SK-N-SH (cell line): ENCODE measurements around the gene LACTB. TPM values are rescaled to one million over a fixed set of nuclear protein-coding genes. Genes with fewer than 3 reads are reported as not detected.
A peak's percentile ranks its signal among the peaks of the same experiment; 100 is the strongest.

ENCODE experiments used
- CTCF ChIA-PET: fragments of 300-600, 350-600 bp; formaldehyde crosslinking; extraction: SDS; loops from one replicate; lab custom pipeline; 2021; lab: Yijun Ruan, JAX
- POLR2A ChIA-PET: fragments of 350-600 bp; sonication (Branson Sonifier 250); formaldehyde crosslinking; extraction: SDS; loops from one replicate; lab custom pipeline; 2020; ENCODE audit warnings: antibody characterized with exemption, inconsistent platforms; lab: Yijun Ruan, JAX
- DNase-seq: peaks from one replicate; pipeline ENCODE4 v3.0.0; 2012
- H2AFZ ChIP-seq: fragments of 200-600 bp; sonication (generic); 2 replicates; pipeline ENCODE4 v1.8.1; 2016; ENCODE audit warnings: antibody characterized with exemption, mild to moderate bottlenecking, low read depth
- H3F3A ChIP-seq: fragments of 200-600 bp; sonication (generic); replicated peaks from 2 replicates; pipeline ENCODE3; 2016; ENCODE audit warnings: antibody characterized with exemption, mild to moderate bottlenecking; ENCODE audit not compliant: insufficient read depth
- H3K27ac ChIP-seq, 2 experiments: fragments of 200-500 bp in 1 of 2; fragments of 200-600 bp in 1 of 2; sonication (Bioruptor generic) in 1 of 2; sonication (generic), shearing (Covaris generic) in 1 of 2; 2 replicates each; pipeline versions ENCODE4 v1.5.1 to v1.6.1; 2014 to 2016; ENCODE audit warnings: low read depth in 2 of 2, inconsistent platforms in 1 of 2, low read length in 1 of 2, mild to moderate bottlenecking in 1 of 2, mixed read lengths in 1 of 2
- H3K27me3 ChIP-seq: fragments of 200-600 bp; sonication (generic), shearing (Covaris generic); 2 replicates; pipeline ENCODE4 v1.6.1; 2016; ENCODE audit warnings: mixed run types; ENCODE audit not compliant: insufficient read depth
- H3K36me3 ChIP-seq, 2 experiments: fragments of 200-500 bp in 1 of 2; fragments of 200-600 bp in 1 of 2; sonication (Bioruptor generic) in 1 of 2; sonication (generic) in 1 of 2; replicated peaks in 1 of 2; 2 replicates each; pipeline versions ENCODE3 to v1.5.1; 2014 to 2016; ENCODE audit warnings: low read length in 1 of 2, mild to moderate bottlenecking in 1 of 2; ENCODE audit not compliant: insufficient read depth in 2 of 2, control insufficient read depth in 1 of 2
- H3K4me1 ChIP-seq, 2 experiments: fragments of 200-500 bp in 1 of 2; fragments of 200-600 bp in 1 of 2; sonication (Bioruptor generic) in 1 of 2; sonication (generic), shearing (Covaris generic) in 1 of 2; 2 replicates each; pipeline versions ENCODE4 v1.5.1 to v1.6.1; 2014 to 2016; ENCODE audit warnings: low read depth in 1 of 2, low read length in 1 of 2, mixed run types in 1 of 2; ENCODE audit not compliant: insufficient read depth in 2 of 2, control insufficient read depth in 1 of 2
- H3K4me2 ChIP-seq: fragments of 200-600 bp; sonication (generic), shearing (Covaris generic); 2 replicates; pipeline ENCODE4 v1.6.1; 2017; ENCODE audit warnings: mixed run types
- H3K4me3 ChIP-seq, 2 experiments: fragments of 200-500 bp in 1 of 2; fragments of 200-600 bp in 1 of 2; sonication (Bioruptor generic) in 1 of 2; sonication (generic), shearing (Covaris generic) in 1 of 2; 2 replicates each; pipeline versions ENCODE4 v1.5.1 to v1.8.1; 2014 to 2016; ENCODE audit warnings: low read depth in 2 of 2, inconsistent platforms in 1 of 2, low read length in 1 of 2, mild to moderate bottlenecking in 1 of 2, mixed read lengths in 1 of 2, moderate library complexity in 1 of 2
- H3K79me2 ChIP-seq: fragments of 200-600 bp; sonication (generic); 2 replicates; pipeline ENCODE4 v1.8.1; 2017; ENCODE audit warnings: mild to moderate bottlenecking; ENCODE audit not compliant: insufficient read depth
- H3K9ac ChIP-seq: fragments of 200-600 bp; sonication (generic); 2 replicates; pipeline ENCODE4 v1.6.1; 2017; ENCODE audit warnings: mixed run types
- H3K9me2 ChIP-seq: fragments of 200-600 bp; sonication (generic); 2 replicates; pipeline ENCODE4 v1.6.1; 2017; ENCODE audit warnings: mixed run types
- H3K9me3 ChIP-seq: fragments of 200-600 bp; sonication (generic); 2 replicates; pipeline ENCODE4 v1.6.1; 2017; ENCODE audit warnings: mixed run types, mild to moderate bottlenecking, moderate library complexity
- H4K20me1 ChIP-seq: fragments of 200-600 bp; sonication (generic); 2 replicates; pipeline ENCODE4 v1.6.1; 2017; ENCODE audit warnings: mild to moderate bottlenecking, mixed run types; ENCODE audit not compliant: insufficient read depth
- ELF1 ChIP-seq: IDR thresholded peaks from 2 replicates; pipeline ENCODE4 v1.4.0; 2012
- EP300 ChIP-seq, 2 experiments: IDR thresholded peaks; 2 replicates each; pipeline versions ENCODE4 v1.4.0 to v1.6.1; 2012; ENCODE audit warnings: borderline replicate concordance in 1 of 2, low read depth in 1 of 2, low read length in 1 of 2
- FOSL2 ChIP-seq: IDR thresholded peaks from 2 replicates; pipeline ENCODE4 v1.4.0; 2012; ENCODE audit warnings: low read depth, mild to moderate bottlenecking, moderate library complexity, borderline replicate concordance
- FOXJ3 ChIP-seq: sonication (generic); formaldehyde crosslinking; IDR thresholded peaks from 2 replicates; pipeline ENCODE4 v1.5.1; 2020; ENCODE audit warnings: mild to moderate bottlenecking, missing genetic modification reagents
- GATA2 ChIP-seq: sonication (generic); formaldehyde crosslinking; IDR thresholded peaks from 2 replicates; pipeline ENCODE4 v1.5.0; 2020; ENCODE audit warnings: mild to moderate bottlenecking, missing genetic modification reagents
- JUND ChIP-seq: IDR thresholded peaks from 2 replicates; pipeline ENCODE4 v1.4.0; 2012
- NFIC ChIP-seq: IDR thresholded peaks from 2 replicates; pipeline ENCODE4 v1.4.0; 2012; ENCODE audit warnings: borderline replicate concordance
- NRF1 ChIP-seq: IDR thresholded peaks from 2 replicates; pipeline ENCODE4 v1.6.1; 2012; ENCODE audit warnings: low read depth, mild to moderate bottlenecking, low read length
- POLR2AphosphoS5 ChIP-seq: IDR thresholded peaks from 2 replicates; pipeline ENCODE4 v1.6.1; 2012; ENCODE audit warnings: low read depth, low read length
- RAD21 ChIP-seq: IDR thresholded peaks from 2 replicates; pipeline ENCODE4 v1.6.1; 2012; ENCODE audit warnings: mild to moderate bottlenecking, low read length
- RXRA ChIP-seq: IDR thresholded peaks from 2 replicates; pipeline ENCODE4 v1.4.0; 2012; ENCODE audit warnings: low read depth, mild to moderate bottlenecking, borderline replicate concordance
- SMC3 ChIP-seq: IDR thresholded peaks from 2 replicates; pipeline ENCODE4 v1.6.1; 2012; ENCODE audit warnings: low read depth, low read length, improper control_type of control experiment
- TCF12 ChIP-seq: IDR thresholded peaks from 2 replicates; pipeline ENCODE4 v1.4.0; 2012
- TEAD4 ChIP-seq: IDR thresholded peaks from 2 replicates; pipeline ENCODE4 v1.4.0; 2012; ENCODE audit warnings: mild to moderate bottlenecking, borderline replicate concordance; ENCODE audit not compliant: insufficient read depth
- YY1 ChIP-seq: IDR thresholded peaks from 2 replicates; pipeline ENCODE4 v1.4.0; 2012; ENCODE audit warnings: low read depth, mild to moderate bottlenecking
- WGBS: methylation state at CpG from one replicate; pipeline ENCODE4 v1.1.6; 2017; ENCODE audit warnings: low lambda C conversion rate; 5-methylcytosine and 5-hydroxymethylcytosine counted together
- polyA plus RNA-seq, 3 experiments: library from polyadenylated mRNA; depleted of rRNA; stranded (reverse); fragments of >200 nt; gene quantifications; 2 replicates each; pipeline ENCODE4 v1.2.3, GENCODE V29; 2012
- TF ChIP-seq, protein P1 (sequence below): IDR thresholded peaks from 2 replicates; pipeline ENCODE4; 2012
- TF ChIP-seq, protein P2 (sequence below): IDR thresholded peaks from 2 replicates; pipeline ENCODE4 v1.4.0; 2012; ENCODE audit warnings: low read depth, borderline replicate concordance

LACTB gene
- polyA plus RNA-seq, 1 of the 3 experiments (the other 2 are of a cell fraction) = 23.3 TPM

DNA sequence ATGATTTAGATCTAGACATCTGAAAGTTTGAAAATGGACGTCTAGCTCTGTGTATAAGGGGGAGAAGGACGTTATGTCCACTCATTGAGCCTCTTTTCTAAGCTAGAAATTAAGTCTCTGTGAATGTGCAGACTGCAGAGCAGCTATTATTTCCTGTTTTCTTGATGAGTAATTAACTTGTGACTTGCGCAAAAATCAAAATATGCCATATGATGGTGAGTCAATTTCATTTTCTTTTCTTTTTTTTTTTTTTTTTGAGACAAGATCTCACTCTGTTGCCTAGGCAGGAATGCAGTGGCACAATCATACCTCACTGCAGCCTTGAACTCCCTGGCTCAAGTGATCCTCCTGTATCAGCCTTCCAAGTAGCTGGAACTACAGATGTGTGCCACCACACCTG is 14.1 kb downstream of the LACTB start:
- Histone ChIP-seq H3K36me3 (peaks cover 0 to 17% of the 10 kb centered on the region in 2 experiments), H3K27me3 (no peaks in the 10 kb centered on the region), H3K79me2 (peaks cover 20% of the 10 kb centered on the region; the same call in 1 of the 2 replicates), H3K4me1 (peaks cover 0 to 33% of the 10 kb centered on the region in 2 experiments; a peak in 2 of 4 replicates), H3K9ac (peak overlapping the region; percentile 43; the same call in 1 of the 2 replicates), H2AFZ (no peak overlapping the region), H4K20me1 (no peaks in the 10 kb centered on the region), H3F3A (peaks cover 50% of the 10 kb centered on the region), H3K9me3 (no peaks in the 10 kb centered on the region), H3K27ac (peak overlapping the region in 1 of 2 experiments; percentile 91; a peak in 3 of 4 replicates), H3K9me2 (no peaks in the 10 kb centered on the region), H3K4me3 (no peak overlapping the region), H3K4me2 (peak overlapping the region; percentile 54)
- ChIA-PET CTCF (interaction anchor here (0.6 to 1.3 kb wide), 4 partner anchors 13 to 268 kb away, joined by 3 to 4 read pairs (median 3); no protein-coding TSS in a partner anchor), POLR2A (interaction anchor here (0.7 kb wide), 1 partner anchor 463 kb away, joined by 5 read pairs; no protein-coding TSS in a partner anchor)
- DNase-seq = no peak
- TF ChIP-seq TCF12 (peak; percentile 72), RAD21 (no peak), NRF1 (no peak), SMC3 (no peak), ELF1 (0 out of 2 replicates have a peak, but pooled peaks have one; percentile 19), YY1 (no peak), EP300 (IDR thresholded peaks at IDR 0.05; ENCODE audit: borderline replicate concordance in 1 of 2, low read depth in 1 of 2, low read length in 1 of 2) (peak in 1 of 2 experiments; percentile 58; a peak in 1 of 4 replicates), RXRA (peak; percentile 17; the same call in 1 of the 2 replicates), TEAD4 (peak; percentile 32; the same call in 1 of the 2 replicates), NFIC (peak; percentile 27; the same call in 1 of the 2 replicates), FOXJ3 (no peak), FOSL2 (peak; percentile 81), POLR2AphosphoS5 (peak; percentile 25; the same call in 1 of the 2 replicates), GATA2 (CRISPR knock-in tag) (no peak), JUND (peak; percentile 72)
- TF ChIP-seq, protein P1, sequence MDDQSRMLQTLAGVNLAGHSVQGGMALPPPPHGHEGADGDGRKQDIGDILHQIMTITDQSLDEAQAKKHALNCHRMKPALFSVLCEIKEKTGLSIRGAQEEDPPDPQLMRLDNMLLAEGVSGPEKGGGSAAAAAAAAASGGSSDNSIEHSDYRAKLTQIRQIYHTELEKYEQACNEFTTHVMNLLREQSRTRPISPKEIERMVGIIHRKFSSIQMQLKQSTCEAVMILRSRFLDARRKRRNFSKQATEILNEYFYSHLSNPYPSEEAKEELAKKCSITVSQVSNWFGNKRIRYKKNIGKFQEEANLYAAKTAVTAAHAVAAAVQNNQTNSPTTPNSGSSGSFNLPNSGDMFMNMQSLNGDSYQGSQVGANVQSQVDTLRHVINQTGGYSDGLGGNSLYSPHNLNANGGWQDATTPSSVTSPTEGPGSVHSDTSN = peak; percentile 50
- TF ChIP-seq, protein P2, sequence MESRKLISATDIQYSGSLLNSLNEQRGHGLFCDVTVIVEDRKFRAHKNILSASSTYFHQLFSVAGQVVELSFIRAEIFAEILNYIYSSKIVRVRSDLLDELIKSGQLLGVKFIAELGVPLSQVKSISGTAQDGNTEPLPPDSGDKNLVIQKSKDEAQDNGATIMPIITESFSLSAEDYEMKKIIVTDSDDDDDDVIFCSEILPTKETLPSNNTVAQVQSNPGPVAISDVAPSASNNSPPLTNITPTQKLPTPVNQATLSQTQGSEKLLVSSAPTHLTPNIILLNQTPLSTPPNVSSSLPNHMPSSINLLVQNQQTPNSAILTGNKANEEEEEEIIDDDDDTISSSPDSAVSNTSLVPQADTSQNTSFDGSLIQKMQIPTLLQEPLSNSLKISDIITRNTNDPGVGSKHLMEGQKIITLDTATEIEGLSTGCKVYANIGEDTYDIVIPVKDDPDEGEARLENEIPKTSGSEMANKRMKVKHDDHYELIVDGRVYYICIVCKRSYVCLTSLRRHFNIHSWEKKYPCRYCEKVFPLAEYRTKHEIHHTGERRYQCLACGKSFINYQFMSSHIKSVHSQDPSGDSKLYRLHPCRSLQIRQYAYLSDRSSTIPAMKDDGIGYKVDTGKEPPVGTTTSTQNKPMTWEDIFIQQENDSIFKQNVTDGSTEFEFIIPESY = no peak
- WGBS = 34% methylated on average over 3 of the region's 3 CpGs
